WI38 (cell line): Measurements from ENCODE around the gene ARHGEF10L.

Experiments
- H3K4me3 ChIP-seq: 2 replicates; pipeline ENCODE4 v1.5.1; 2011; ENCODE audit warnings: low read depth, mild to moderate bottlenecking, control low read depth, low read length
- CTCF ChIP-seq: IDR thresholded peaks from 2 replicates; pipeline ENCODE4 v1.5.1; 2012; ENCODE audit warnings: low read depth, mild to moderate bottlenecking, control low read depth, low read length

Gene ARHGEF10L

GRCh38 chr1:17734609-17735008 is 195.1 kb downstream of the ARHGEF10L start:
- no peak overlapping the region for H3K4me3 ChIP-seq
- TF ChIP-seq CTCF = no peak

- H3K4me3 ChIP-seq = no peak overlapping the region
- no peak for TF ChIP-seq CTCF
Observed at GRCh38 chr1:17735348-17735747, 195.8 kb downstream of the ARHGEF10L start.

DNA sequence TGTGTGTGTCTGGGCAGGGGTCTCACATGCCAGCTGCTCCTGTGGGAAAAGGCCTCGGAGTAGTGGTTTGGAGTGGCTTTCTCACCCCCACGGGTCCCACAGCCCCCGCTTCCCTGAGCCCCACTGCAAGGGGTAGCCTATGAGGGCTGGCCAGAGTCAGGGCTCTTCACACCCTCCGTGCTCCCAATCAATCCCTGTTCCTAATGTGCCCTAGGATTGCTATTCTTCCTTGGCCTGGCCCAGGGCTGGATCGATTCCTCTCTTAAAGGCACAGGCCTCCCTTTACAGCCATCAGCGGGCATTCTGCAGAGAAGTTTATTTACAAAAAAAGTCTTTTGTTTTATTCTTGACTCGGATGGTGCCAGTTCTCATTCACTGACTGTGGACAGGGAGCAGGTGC is 196.3 kb downstream of the ARHGEF10L start:
- no peak overlapping the region for H3K4me3 ChIP-seq
- no peak for TF ChIP-seq CTCF

DNA sequence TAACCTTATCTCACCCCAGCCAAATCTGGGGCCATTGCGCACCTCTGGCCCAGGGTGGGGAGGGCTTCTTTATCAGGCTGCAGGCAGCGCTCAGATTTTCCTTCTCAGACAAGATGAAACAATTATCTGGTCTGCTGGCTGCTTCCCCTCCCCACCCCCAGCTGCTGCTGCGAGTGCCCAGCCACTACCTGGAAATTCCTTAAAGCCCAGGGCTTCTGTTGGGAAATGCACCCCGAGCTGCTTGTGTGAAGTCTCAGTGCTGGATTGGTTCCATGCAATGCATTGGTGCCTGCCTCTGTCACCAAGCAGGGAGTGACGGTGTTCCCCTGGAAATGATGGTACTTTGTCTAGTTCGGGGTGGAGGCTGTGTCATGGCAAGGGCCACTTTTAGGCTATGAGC is 197.1 kb downstream of the ARHGEF10L start:
- no peak overlapping the region for H3K4me3 ChIP-seq
- TF ChIP-seq CTCF = no peak

GRCh38 chr1:17739050-17739449 is 199.6 kb downstream of the ARHGEF10L start:
- no peak for TF ChIP-seq CTCF
- H3K4me3 ChIP-seq = no peak overlapping the region

DNA sequence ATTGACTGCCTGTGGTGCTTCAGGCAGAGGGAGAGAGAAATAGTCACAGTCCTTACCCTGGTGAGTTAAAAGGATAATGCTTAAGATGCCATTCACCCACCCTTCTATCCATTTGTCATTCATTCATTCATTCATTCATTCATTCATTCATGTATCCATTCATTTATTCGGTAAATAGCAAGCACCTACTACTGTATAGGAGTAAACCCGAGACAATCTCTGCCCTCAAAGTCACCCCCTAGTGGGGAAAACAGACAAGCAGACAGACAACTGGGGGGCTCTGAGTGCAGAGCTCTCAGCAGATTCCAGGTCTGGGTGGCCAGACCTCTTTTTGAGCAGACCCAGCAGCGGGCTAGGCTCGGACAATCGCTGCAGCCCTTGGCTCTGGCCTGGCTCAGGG is 201.6 kb downstream of the ARHGEF10L start:
- no peak for TF ChIP-seq CTCF
- H3K4me3 ChIP-seq = no peak overlapping the region

DNA sequence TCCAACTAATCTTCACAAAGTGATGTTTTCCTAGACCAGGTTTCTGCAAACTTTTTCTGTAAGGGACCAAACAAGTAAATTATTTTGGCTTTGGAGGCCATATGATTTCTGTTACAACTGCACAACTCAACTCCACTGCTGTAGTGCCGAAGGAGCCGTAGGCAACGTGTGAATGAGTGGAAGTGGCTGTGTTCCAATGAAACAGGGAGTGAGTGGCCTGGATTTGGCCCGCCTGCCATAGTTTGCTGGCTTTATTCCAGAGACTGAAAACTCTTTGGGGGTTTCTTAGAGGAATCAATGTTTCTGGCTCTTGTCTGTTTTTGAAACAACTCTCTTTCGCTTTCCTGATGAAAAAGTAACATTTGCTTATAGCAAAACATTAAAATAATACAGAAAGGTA is 203.1 kb downstream of the ARHGEF10L start:
- TF ChIP-seq CTCF = no peak
- H3K4me3 ChIP-seq = no peak overlapping the region
